Ishikawa (cell line): ENCODE results near the gene TMEM132A.

Experiments
- CEBPB ChIP-seq: IDR thresholded peaks from 2 replicates; pipeline ENCODE4 v1.6.1; 2012
- CREB1 ChIP-seq: IDR thresholded peaks from 2 replicates; pipeline ENCODE4 v1.6.1; 2012; ENCODE audit warnings: low read depth
- EP300 ChIP-seq: IDR thresholded peaks from 2 replicates; pipeline ENCODE4 v1.6.1; 2012; ENCODE audit warnings: borderline replicate concordance
- MAX ChIP-seq: IDR thresholded peaks from 2 replicates; pipeline ENCODE4 v1.6.1; 2012
- NFIC ChIP-seq: IDR thresholded peaks from 2 replicates; pipeline ENCODE4 v1.6.1; 2012
- REST ChIP-seq: IDR thresholded peaks from 2 replicates; pipeline ENCODE4 v1.6.1; 2012; ENCODE audit warnings: low read depth, mild to moderate bottlenecking
- TEAD4 ChIP-seq: IDR thresholded peaks from 2 replicates; pipeline ENCODE4 v1.6.1; 2012

GRCh38 chr11:60970369-60970774 lies 46.1 kb downstream of the TMEM132A start:
- TF ChIP-seq TEAD4 (no peak), NFIC (no peak), CEBPB (no peak), REST (no peak), EP300 (no peak), MAX (no peak), CREB1 (no peak)
